Neural cell (in vitro differentiated cells): ENCODE measurements around the gene ATF6B. TPM values are rescaled to one million over a fixed set of nuclear protein-coding genes. Genes with fewer than 3 reads are reported as not detected.

Experiments used
- H2AFZ ChIP-seq: fragments of 200-600, 300-800 bp; sonication (generic), shearing (Covaris generic); 2 replicates; pipeline ENCODE4 v1.6.0; 2014; ENCODE audit warnings: low read depth, mild to moderate bottlenecking, antibody characterized with exemption, low read length, moderate library complexity
- H3F3A ChIP-seq: fragments of 200-600 bp; shearing (Covaris generic); 2 replicates; pipeline ENCODE4 v1.6.1; 2016; ENCODE audit warnings: mild to moderate bottlenecking, moderate library complexity, mixed read lengths, antibody characterized with exemption, low read length; ENCODE audit not compliant: insufficient read depth, poor library complexity, severe bottlenecking
- H3K27ac ChIP-seq: fragments of 200-600, 300-800 bp; sonication (generic), shearing (Covaris generic); 2 replicates; pipeline ENCODE4 v1.5.1; 2014; ENCODE audit warnings: mild to moderate bottlenecking, low read length, moderate library complexity
- H3K27me3 ChIP-seq: fragments of 300-800, 200-600 bp; sonication (generic), shearing (Covaris generic); 2 replicates; pipeline ENCODE4 v1.6.0; 2014; ENCODE audit warnings: mild to moderate bottlenecking, low read depth, low read length, moderate library complexity; ENCODE audit not compliant: insufficient read depth
- H3K36me3 ChIP-seq: fragments of 300-800, 200-600 bp; sonication (generic), shearing (Covaris generic); 2 replicates; pipeline ENCODE4 v1.5.1; 2014; ENCODE audit warnings: mild to moderate bottlenecking, antibody characterized with exemption, low read length, moderate library complexity; ENCODE audit not compliant: insufficient read depth
- H3K4me2 ChIP-seq: fragments of 300-800, 200-600 bp; sonication (generic), shearing (Covaris generic); 2 replicates; pipeline ENCODE4 v1.6.0; 2014; ENCODE audit warnings: mild to moderate bottlenecking, low read length
- H3K4me3 ChIP-seq: fragments of 300-800, 200-600 bp; sonication (generic), shearing (Covaris generic); 2 replicates; pipeline ENCODE4 v1.5.1; 2014; ENCODE audit warnings: mild to moderate bottlenecking, low read length, moderate library complexity
- H3K79me2 ChIP-seq: fragments of 200-600 bp; shearing (Covaris generic); replicated peaks from 2 replicates; pipeline ENCODE4 v1.6.0; 2014; ENCODE audit warnings: mild to moderate bottlenecking, low read length, moderate library complexity; ENCODE audit not compliant: insufficient read depth
- H3K9ac ChIP-seq: fragments of 300-800, 200-600 bp; sonication (generic), shearing (Covaris generic); 2 replicates; pipeline ENCODE4 v1.6.1; 2016; ENCODE audit warnings: mild to moderate bottlenecking, low read length, mixed read lengths
- H3K9me2 ChIP-seq: fragments of 200-600 bp; shearing (Covaris generic); 2 replicates; pipeline ENCODE4 v1.6.1; 2016; ENCODE audit warnings: mild to moderate bottlenecking, low read length, mixed read lengths; ENCODE audit not compliant: insufficient read depth
- H3K9me3 ChIP-seq: fragments of 200-600, 300-800 bp; sonication (generic), shearing (Covaris generic); 2 replicates; pipeline ENCODE4 v1.6.1; 2016; ENCODE audit warnings: mild to moderate bottlenecking, mixed run types, low read length, moderate library complexity, mixed read lengths
- H4K20me1 ChIP-seq: fragments of 200-600 bp; shearing (Covaris generic); 2 replicates; pipeline ENCODE4 v1.6.1; 2016; ENCODE audit warnings: mild to moderate bottlenecking, mixed run types; ENCODE audit not compliant: insufficient read depth
- CTCF ChIP-seq: fragments of 450-650 bp; IDR thresholded peaks from 2 replicates; pipeline ENCODE4 v1.5.1; 2014; ENCODE audit warnings: antibody characterized with exemption, mild to moderate bottlenecking, moderate library complexity; ENCODE audit not compliant: poor library complexity, severe bottlenecking
- EP300 ChIP-seq: fragments of 450-650 bp; conservative IDR thresholded peaks from 2 replicates; pipeline ENCODE4 v1.6.1; 2014; ENCODE audit warnings: antibody characterized with exemption, mild to moderate bottlenecking, moderate library complexity; ENCODE audit not compliant: poor library complexity, severe bottlenecking
- EZH2 ChIP-seq: fragments of 200-600, 300-800 bp; shearing (Covaris generic), sonication (generic); IDR thresholded peaks from 2 replicates; pipeline ENCODE4 v1.6.1; 2014; ENCODE audit warnings: antibody characterized with exemption, low read length, borderline replicate concordance, mild to moderate bottlenecking; ENCODE audit not compliant: insufficient read depth, poor library complexity, severe bottlenecking
- MXI1 ChIP-seq: fragments of 450-650 bp; conservative IDR thresholded peaks from 2 replicates; pipeline ENCODE4 v1.6.1; 2014; ENCODE audit warnings: antibody characterized with exemption, mild to moderate bottlenecking; ENCODE audit not compliant: poor library complexity, severe bottlenecking
- POLR2AphosphoS5 ChIP-seq: IDR thresholded peaks from 2 replicates; pipeline ENCODE4 v1.6.1; 2012
- RAD21 ChIP-seq: fragments of 450-650 bp; conservative IDR thresholded peaks from 2 replicates; pipeline ENCODE4 v1.6.1; 2014; ENCODE audit warnings: antibody characterized with exemption, mild to moderate bottlenecking, moderate library complexity
- REST ChIP-seq: IDR thresholded peaks from 2 replicates; pipeline ENCODE4 v1.6.1; 2012; ENCODE audit warnings: borderline replicate concordance
- SMC3 ChIP-seq: fragments of 450-650 bp; conservative IDR thresholded peaks from 2 replicates; pipeline ENCODE4 v1.6.1; 2014; ENCODE audit warnings: antibody characterized with exemption, mild to moderate bottlenecking, moderate library complexity; ENCODE audit not compliant: poor library complexity
- TAF1 ChIP-seq: IDR thresholded peaks from 2 replicates; pipeline ENCODE4 v1.6.1; 2012; ENCODE audit warnings: low read depth
- polyA plus RNA-seq: library from polyadenylated mRNA; depleted of rRNA; stranded (reverse); fragments of >200 nt; gene quantifications from 2 replicates; pipeline ENCODE4 v1.2.3, GENCODE V29; 2014

The ATF6B gene
- polyA plus RNA-seq, 1 donor from 2014 or later = 44.3 TPM

GRCh38 chr6:32095338-32096086 is 32.5 kb downstream of the ATF6B start:
- H3K27me3 ChIP-seq = no peaks in the 10 kb centered on the region
- no peaks in the 10 kb centered on the region for H3K9me2 ChIP-seq
- H3K4me3 ChIP-seq = no peak overlapping the region
- H3K4me2 ChIP-seq = no peak overlapping the region
- TF ChIP-seq EP300 (no peak), EZH2 (no peak), MXI1 (no peak), TAF1 (no peak), REST (no peak), POLR2AphosphoS5 (no peak), SMC3 (no peak), RAD21 (no peak), CTCF (no peak)
- no peaks in the 10 kb centered on the region for H3K79me2 ChIP-seq
- no peaks in the 10 kb centered on the region for H3F3A ChIP-seq
- H3K36me3 ChIP-seq = no peaks in the 10 kb centered on the region
- H3K9ac ChIP-seq = no peak overlapping the region
- no peak overlapping the region for H2AFZ ChIP-seq
- no peaks in the 10 kb centered on the region for H3K9me3 ChIP-seq
- no peak overlapping the region for H3K27ac ChIP-seq
- no peaks in the 10 kb centered on the region for H4K20me1 ChIP-seq

- Histone ChIP-seq H2AFZ (no peak overlapping the region), H3K27ac (no peak overlapping the region), H3K36me3 (no peaks in the 10 kb centered on the region)
Observed at GRCh38 chr6:32092760-32093497, 35.1 kb downstream of the ATF6B start.

More at GRCh38 chr6:32092760-32093497, 35.1 kb downstream of the ATF6B start:
- H3K9me3 ChIP-seq = no peaks in the 10 kb centered on the region
- H3K4me2 ChIP-seq = no peak overlapping the region
- no peak overlapping the region for H3K9ac ChIP-seq
- no peak for TF ChIP-seq TAF1
- no peak for TF ChIP-seq EZH2
- no peak for TF ChIP-seq SMC3
- no peak for TF ChIP-seq MXI1
- TF ChIP-seq POLR2AphosphoS5 = no peak
- no peak for TF ChIP-seq CTCF
- no peak for TF ChIP-seq EP300
- no peak for TF ChIP-seq REST
- H3K9me2 ChIP-seq = no peaks in the 10 kb centered on the region
- H3K27me3 ChIP-seq = no peaks in the 10 kb centered on the region
- no peaks in the 10 kb centered on the region for H4K20me1 ChIP-seq
- H3K79me2 ChIP-seq = no peaks in the 10 kb centered on the region
- no peak overlapping the region for H3K4me3 ChIP-seq
- no peaks in the 10 kb centered on the region for H3F3A ChIP-seq
